Measurements from ENCODE around the gene RTN4IP1. TPM values are rescaled to one million over a fixed set of nuclear protein-coding genes. Genes with fewer than 3 reads are reported as not detected.

Gene RTN4IP1
- polyA plus RNA-seq, 1 experiment: 3.1 TPM

DNA sequence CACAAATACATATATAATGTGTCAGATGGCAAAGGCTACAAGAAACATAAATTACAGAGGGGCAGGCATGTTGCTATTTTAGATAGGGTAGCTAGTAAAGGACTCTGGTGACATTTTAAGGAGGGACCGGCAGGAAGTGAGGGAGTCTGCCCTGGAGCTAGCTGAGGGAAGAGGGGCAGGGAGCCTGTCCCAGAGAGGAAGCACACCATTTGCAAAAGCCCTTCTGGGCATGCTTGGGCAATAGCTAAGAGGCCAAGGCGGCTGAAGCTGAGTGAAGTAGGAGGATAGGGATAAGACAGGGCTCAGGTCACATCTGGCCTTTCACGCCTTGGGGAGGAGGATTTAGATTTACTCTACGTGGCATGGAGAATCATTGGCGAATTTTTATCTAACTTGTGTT lies 96.2 kb downstream of the RTN4IP1 start:
- Histone ChIP-seq H3K27me3 (ENCODE audit: control insufficient read depth, insufficient read depth, low read length) (no peaks in the 10 kb centered on the region), H3K36me3 (ENCODE audit: control insufficient read depth, insufficient read depth, low read length) (no peaks in the 10 kb centered on the region), H3K4me3 (ENCODE audit: low read depth, low read length) (no peak overlapping the region)
- CTCF ChIA-PET: interaction anchor here (0.9 kb wide), 1 partner anchor 14 kb away, joined by 3 read pairs; no protein-coding TSS in a partner anchor
- DNase-seq (ENCODE audit: low read depth): no peak
- POLR2A ChIA-PET: no interaction called here
- TF ChIP-seq, protein P1, sequence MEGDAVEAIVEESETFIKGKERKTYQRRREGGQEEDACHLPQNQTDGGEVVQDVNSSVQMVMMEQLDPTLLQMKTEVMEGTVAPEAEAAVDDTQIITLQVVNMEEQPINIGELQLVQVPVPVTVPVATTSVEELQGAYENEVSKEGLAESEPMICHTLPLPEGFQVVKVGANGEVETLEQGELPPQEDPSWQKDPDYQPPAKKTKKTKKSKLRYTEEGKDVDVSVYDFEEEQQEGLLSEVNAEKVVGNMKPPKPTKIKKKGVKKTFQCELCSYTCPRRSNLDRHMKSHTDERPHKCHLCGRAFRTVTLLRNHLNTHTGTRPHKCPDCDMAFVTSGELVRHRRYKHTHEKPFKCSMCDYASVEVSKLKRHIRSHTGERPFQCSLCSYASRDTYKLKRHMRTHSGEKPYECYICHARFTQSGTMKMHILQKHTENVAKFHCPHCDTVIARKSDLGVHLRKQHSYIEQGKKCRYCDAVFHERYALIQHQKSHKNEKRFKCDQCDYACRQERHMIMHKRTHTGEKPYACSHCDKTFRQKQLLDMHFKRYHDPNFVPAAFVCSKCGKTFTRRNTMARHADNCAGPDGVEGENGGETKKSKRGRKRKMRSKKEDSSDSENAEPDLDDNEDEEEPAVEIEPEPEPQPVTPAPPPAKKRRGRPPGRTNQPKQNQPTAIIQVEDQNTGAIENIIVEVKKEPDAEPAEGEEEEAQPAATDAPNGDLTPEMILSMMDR (IDR thresholded peaks at IDR 0.05; ENCODE audit: insufficient read depth, low read depth, low read length): no peak

DNA sequence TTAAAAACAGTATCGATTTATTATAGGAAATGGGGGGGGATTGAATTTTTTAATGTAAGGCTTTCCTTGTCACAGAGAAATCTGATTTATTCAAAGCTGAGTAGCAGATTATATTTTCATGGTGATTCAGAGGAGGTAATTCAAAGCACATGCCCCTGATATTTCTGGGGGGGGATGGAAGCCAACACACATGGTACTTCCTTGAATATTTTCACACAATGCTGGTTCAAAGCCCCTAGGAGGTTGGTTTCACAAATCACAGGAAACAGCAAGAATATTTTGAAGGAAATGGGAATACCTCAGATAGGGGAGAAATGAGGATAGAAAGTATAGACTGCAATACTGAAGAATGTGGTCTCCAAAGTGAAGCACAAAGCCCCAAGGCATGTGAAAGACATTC lies 98.8 kb downstream of the RTN4IP1 start:
- DNase-seq (ENCODE audit: low read depth): no peak
- Histone ChIP-seq H3K27me3 (ENCODE audit: control insufficient read depth, insufficient read depth, low read length) (no peaks in the 10 kb centered on the region), H3K4me3 (ENCODE audit: low read depth, low read length) (no peak overlapping the region), H3K36me3 (ENCODE audit: control insufficient read depth, insufficient read depth, low read length) (no peaks in the 10 kb centered on the region)
- CTCF ChIA-PET: interaction anchor here (2.1 kb wide), 1 partner anchor 18 kb away, joined by 5 read pairs; no protein-coding TSS in a partner anchor
- TF ChIP-seq, protein P1 (IDR thresholded peaks at IDR 0.05; ENCODE audit: insufficient read depth, low read depth, low read length): no peak
- POLR2A ChIA-PET: interaction anchor here (0.6 kb wide), 1 partner anchor 44 kb away, joined by 3 read pairs; no protein-coding TSS in a partner anchor

DNA sequence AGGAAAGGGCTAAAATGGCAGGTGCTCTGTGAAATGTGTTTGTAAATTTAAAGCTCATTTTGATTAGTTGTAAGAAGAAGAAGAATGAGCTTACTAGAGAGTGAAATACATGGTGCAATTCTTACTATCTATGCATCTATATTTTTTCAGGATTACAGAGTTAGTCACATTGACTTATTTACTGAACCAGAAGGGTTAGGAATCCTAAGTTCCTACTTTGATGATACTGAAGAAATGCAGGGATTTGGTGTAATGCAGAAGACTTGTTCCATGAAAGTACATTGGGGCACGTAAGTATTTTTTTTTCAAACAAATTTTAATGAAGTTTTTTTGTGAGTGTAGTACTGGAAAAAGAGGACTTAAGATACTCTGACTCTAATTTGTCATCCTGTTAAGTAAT lies 99.3 kb downstream of the RTN4IP1 start:
- DNase-seq (ENCODE audit: low read depth): no peak
- ChIA-PET CTCF (interaction anchor here (2.1 kb wide), 1 partner anchor 17 kb away, joined by 5 read pairs; no protein-coding TSS in a partner anchor), POLR2A (no interaction called here)

DNA sequence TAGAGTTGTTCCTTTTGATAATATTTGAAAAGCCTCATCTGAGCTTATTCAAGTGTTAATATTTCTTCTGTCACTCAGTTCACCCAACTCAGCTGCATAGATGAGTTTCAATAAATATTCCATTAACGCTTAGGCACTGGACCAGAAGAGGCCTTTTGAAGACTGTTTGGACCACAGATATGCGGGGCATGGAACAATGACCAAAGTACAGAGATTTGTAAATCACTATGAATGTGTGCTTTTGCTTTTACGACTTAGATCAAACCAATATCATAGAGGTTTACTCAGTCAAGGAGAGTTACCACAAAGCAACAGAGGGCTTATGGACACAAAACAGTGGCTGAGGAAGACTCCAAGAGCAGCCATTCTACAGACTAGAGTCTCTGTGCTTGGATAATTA lies 99.9 kb downstream of the RTN4IP1 start:
- H3K27me3 ChIP-seq (ENCODE audit: control insufficient read depth, insufficient read depth, low read length): no peaks in the 10 kb centered on the region
- no peak for DNase-seq (ENCODE audit: low read depth)
- no peaks in the 10 kb centered on the region for H3K36me3 ChIP-seq (ENCODE audit: control insufficient read depth, insufficient read depth, low read length)
- H3K4me3 ChIP-seq (ENCODE audit: low read depth, low read length): no peak overlapping the region
- CTCF ChIA-PET: no interaction called here
- POLR2A ChIA-PET: no interaction called here
- TF ChIP-seq, protein P1 (IDR thresholded peaks at IDR 0.05; ENCODE audit: insufficient read depth, low read depth, low read length): no peak

More for the DNA sequence above, 99.3 kb downstream of the RTN4IP1 start:
- Histone ChIP-seq H3K27me3 (ENCODE audit: control insufficient read depth, insufficient read depth, low read length) (no peaks in the 10 kb centered on the region), H3K36me3 (ENCODE audit: control insufficient read depth, insufficient read depth, low read length) (no peaks in the 10 kb centered on the region), H3K4me3 (ENCODE audit: low read depth, low read length) (no peak overlapping the region)
- TF ChIP-seq, protein P1 (IDR thresholded peaks at IDR 0.05; ENCODE audit: insufficient read depth, low read depth, low read length): no peak

DNA sequence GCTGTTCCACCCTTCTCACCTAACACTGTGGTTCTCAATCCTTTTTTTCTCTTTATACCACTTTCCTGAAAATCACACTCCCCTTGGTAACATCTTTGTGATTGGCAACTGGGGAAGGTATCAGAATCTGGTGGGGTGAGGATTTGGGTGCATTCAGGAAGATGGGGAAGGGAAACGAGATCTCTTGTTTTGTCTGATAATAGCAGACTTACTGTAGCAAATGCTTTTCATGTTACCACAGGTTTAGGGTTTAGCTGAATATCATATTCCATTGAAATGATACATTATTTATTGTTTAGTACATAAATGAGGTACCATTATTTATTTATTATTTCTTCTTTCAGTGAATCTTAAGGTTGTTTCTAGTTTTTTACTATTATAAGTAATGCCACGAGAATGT lies 100.8 kb downstream of the RTN4IP1 start:
- CTCF ChIA-PET: no interaction called here
- POLR2A ChIA-PET: no interaction called here

More for the DNA sequence above, 100.8 kb downstream of the RTN4IP1 start:
- Histone ChIP-seq H3K27me3 (ENCODE audit: control insufficient read depth, insufficient read depth, low read length) (no peaks in the 10 kb centered on the region), H3K36me3 (ENCODE audit: control insufficient read depth, insufficient read depth, low read length) (no peaks in the 10 kb centered on the region), H3K4me3 (ENCODE audit: low read depth, low read length) (no peak overlapping the region)
- no peak for DNase-seq (ENCODE audit: low read depth)
- TF ChIP-seq, protein P1 (IDR thresholded peaks at IDR 0.05; ENCODE audit: insufficient read depth, low read depth, low read length): no peak

Data from BJ (cell line).